ENCODE results near the gene RNU6-7.

GRCh38 chr14:32183151-32184058 is 18.4 kb upstream of the RNU6-7 start:
- no peak for TF ChIP-seq POLR2A (IDR thresholded peaks at IDR 0.05; ENCODE audit: low read length)
- TF ChIP-seq GATA1 (IDR thresholded peaks at IDR 0.05; ENCODE audit: low read depth, low read length), result no peak

Data from erythroblast (primary cell).